Stimulated activated CD4-positive, alpha-beta T cell treated with anti-CD3 and anti-CD28 coated beads, Interleukin-15, amount 100 ng/mL, for 24 hours (primary cell): Measurements from ENCODE around the gene LHPP.

Experiments
- DNase-seq: peaks from one replicate; pipeline ENCODE4 v3.0.0-alpha.2; 2020

Gene LHPP

DNA sequence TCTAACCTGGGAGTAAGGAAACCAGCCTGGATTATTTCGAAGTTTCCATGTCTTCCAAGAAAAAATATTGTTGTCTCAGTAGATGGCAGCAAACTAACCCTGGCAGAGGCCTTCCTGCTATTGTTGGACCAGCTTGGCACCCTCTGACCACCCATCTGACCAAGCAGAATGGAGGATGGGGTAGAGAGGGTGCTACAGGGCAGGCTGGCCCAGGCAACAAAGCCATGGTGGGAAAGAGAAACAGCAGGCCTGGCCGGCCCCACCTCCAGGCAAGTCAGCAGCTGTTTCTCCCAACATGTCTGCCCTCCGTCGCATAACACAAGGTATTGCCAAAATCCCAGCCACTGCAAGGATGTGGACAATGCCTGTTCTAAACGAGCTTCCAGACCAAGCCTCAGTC lies 187.6 kb downstream of the LHPP start:
- DNase-seq: no peak

- DNase-seq: no peak
Observed at GRCh38 chr10:124650263-124650662, 188.6 kb downstream of the LHPP start.

GRCh38 chr10:124650820-124651401 lies 189.3 kb downstream of the LHPP start:
- DNase-seq: peak; percentile 70

DNA sequence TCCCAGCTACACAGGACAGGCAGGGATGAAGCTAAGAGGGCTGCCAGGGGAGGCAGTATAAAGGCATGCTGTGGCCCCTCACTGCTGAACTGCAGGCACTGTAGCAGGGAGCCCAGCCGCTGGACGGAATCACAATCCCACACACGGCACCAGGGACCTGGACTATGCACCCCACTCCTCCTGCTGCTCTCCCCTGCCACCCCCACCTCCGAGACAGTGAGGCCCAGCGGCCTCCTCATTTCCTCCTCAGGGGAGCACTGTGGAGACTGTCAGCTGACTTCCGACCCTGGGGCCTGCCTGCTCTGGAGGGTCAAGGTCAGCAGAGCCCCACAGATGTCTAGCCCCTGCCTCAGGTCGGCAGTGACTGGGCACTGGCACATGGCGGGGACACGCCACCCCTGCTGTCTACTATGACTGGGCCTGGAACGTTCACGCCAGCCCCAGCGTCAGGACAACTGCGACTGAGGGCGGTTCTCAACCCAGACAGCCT lies 189.8 kb downstream of the LHPP start:
- no peak for DNase-seq

GRCh38 chr10:124652200-124652599 lies 190.6 kb downstream of the LHPP start:
- DNase-seq: no peak

DNA sequence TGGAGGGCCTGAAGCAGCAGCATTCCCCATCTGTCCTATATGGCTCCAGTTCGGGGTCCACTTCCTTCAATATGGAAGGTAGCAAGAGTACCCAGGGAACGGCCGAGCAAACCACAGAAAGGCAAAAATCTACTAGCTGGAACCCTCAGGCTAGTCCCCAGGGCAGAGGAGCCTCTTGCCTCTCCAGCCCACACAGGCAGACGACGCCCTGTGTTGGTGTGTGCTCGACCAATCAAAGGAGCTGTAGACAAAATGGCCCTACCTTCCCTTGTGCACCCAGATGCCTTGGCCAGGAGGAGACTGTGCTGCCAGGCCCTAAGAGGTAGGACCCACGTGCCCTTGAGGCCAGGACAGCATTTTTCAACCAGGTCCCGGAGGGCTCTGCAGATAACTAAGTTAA lies 191.1 kb downstream of the LHPP start:
- DNase-seq: no peak

GRCh38 chr10:124653311-124653710 lies 191.7 kb downstream of the LHPP start:
- no peak for DNase-seq

- DNase-seq: no peak
Observed at GRCh38 chr10:124653811-124654651, 192.4 kb downstream of the LHPP start.

GRCh38 chr10:124654686-124655085 lies 193.1 kb downstream of the LHPP start:
- DNase-seq: no peak

DNA sequence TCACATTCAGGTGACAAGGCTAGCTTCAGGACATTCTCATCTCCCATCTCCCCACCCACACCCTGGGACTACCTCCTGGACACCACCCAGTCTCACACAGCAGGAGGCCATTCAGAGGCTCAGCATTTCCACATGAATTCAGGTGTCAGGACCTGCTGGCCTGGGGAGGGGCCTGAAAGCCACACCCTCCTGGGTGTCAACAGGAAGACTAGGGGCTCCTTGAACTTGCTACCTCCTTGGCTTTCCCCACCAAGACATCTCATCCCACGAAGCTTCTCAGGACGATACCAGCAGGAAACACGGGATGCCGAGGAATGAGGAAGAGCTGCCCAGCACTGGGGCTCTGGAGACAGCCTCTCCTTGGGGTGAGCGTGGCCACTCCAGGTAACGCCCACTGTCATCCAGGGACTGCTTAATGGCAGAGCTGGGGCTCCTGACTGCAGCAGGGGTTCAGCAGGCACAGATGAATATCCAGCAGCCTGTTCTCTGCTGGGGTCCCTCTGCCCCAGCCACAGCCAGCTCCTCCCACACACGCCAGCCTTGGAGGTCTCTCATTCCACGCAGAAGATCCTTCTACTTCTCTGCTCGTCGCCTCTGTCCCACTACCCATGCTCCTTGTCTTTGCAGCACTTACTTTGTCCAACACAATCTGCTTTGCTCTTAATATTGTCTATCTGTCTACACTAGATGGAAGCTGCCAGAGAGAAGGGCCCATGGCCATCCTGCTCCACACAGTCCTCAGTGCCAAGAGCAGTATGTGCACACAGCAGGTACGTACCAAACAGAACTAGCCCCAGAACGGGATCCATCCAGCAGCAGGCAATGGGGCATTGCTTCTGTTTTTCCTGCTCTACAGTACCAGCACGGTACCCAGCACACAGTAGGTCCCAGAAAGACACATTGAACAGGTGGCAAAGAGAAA lies 193.8 kb downstream of the LHPP start:
- DNase-seq: no peak

GRCh38 chr10:124656113-124656490 lies 194.5 kb downstream of the LHPP start:
- DNase-seq: no peak

DNA sequence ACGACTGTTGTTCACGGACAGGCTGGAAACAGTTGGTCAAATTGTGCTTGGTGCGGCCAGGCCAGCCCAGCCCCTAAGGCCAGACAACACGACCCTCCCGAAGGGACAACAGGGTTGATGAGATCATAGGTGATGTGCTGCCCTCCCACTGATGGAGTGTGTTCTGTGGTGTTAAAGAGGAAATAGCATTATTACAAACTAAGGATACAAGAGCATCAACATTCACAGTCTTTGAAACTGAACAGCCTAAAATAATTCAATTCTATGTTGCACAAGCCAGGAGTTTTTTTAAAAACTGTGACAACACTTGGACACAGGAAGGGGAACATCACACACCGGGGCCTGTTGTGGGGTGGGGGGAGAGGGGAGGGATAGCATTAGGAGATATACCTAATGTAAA lies 194.9 kb downstream of the LHPP start:
- DNase-seq: no peak

- peak; percentile 27 for DNase-seq
Observed at GRCh38 chr10:124657806-124658205, 196.2 kb downstream of the LHPP start.

GRCh38 chr10:124658591-124659242 lies 197.1 kb downstream of the LHPP start:
- no peak for DNase-seq

GRCh38 chr10:124659380-124659779 lies 197.8 kb downstream of the LHPP start:
- no peak for DNase-seq

DNA sequence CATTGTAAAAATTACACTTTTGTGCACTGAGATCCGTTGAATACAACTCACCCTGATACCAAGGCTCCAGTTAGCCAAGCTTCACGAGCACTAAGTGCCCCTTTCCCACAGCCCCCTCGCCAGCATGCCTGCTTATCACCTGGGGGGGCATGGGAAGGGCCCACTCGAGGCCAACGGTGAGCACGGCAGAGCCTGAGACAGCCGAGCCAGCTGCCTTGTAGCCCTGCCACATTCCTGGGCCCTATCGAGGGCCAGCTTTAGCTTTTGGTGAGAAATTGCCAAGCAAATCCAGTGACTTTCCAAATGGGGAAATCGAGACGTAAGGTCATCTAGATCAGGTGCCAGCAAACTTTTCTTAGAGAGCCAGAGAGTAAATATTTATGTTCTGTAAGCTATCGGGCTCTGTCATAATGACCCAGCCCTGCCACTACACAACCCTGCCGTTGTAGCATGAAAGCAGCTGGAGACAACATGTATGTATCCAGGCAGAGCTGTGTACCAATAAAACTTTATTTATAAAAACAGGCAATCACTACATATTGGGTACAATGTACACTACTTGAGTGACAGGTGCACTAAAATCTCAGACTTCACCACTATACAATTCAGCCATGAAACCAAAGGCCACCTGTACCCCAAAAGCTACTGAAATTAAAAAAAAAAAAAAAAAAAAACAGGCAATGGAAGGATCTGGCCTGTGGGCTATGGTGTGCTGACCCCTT lies 198.9 kb downstream of the LHPP start:
- DNase-seq: no peak

DNA sequence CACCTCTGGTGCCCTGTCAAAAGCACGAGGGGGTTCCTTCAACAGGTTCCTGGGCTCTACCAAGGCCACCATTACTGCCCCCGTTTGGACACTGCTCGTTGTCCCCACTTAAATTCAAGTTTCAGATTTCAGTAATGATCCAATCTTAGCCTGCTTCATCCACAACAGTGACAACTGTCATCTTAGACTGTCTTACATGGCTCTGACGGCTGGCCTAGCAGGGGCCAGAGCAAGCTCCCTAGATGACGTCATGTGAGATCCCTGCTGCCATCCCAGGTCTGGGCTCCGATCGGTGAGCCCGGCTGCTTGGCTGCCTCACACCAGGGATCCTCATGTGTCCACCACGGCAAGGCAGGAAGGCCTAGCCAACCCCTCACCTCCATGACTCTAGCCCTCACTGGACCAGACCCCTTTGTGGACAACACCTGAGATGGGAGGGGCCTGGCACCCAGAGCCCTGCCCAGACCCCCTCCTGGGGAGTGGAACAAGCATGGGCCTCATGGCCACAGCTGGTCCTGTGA lies 200.1 kb downstream of the LHPP start:
- no peak for DNase-seq

DNA sequence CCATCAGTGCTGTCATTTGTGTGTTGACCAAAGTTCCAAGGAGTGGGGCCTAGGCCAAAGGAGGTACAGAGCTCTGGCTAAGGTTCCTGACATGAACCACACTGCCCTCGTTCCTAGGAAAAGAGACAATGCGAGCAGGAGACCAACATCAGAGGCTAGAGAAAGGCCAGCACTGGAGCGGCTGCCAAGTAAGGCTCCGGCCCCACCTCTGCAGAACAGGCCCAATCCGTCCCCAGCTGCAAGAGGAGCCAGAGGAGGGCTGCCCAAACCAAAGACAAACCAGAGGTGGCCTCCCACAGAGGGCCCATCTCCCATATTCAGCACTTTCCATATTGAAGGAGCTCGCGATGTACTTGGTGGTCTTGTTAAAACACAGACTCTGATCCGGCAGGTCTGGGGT lies 201.6 kb downstream of the LHPP start:
- DNase-seq: no peak
